PFSK-1 (cell line): ENCODE results near the gene SLC4A2.

Experiments
- FOXP2 ChIP-seq: optimal IDR thresholded peaks from 2 replicates; pipeline ENCODE3; 2011; ENCODE audit warnings: borderline replicate concordance, control low read depth, inconsistent platforms; ENCODE audit not compliant: insufficient read depth; ENCODE audit errors: extremely low read length, extremely low read depth
- POLR2AphosphoS5 ChIP-seq: IDR thresholded peaks from 2 replicates; pipeline ENCODE4 v1.6.1; 2012; ENCODE audit warnings: low read depth, mild to moderate bottlenecking, control low read depth, low read length, moderate library complexity
- TAF1 ChIP-seq: IDR thresholded peaks from 2 replicates; pipeline ENCODE4 v1.6.1; 2012; ENCODE audit warnings: low read length, control low read depth, borderline replicate concordance; ENCODE audit not compliant: insufficient read depth
- TF ChIP-seq, protein P1 (sequence below), 2 experiments: IDR thresholded peaks; 2 replicates each; pipeline versions ENCODE4 v1.6.1 to v1.8.0; 2011 to 2012; ENCODE audit warnings: low read depth in 2 of 2, low read length in 2 of 2, control low read depth in 1 of 2, inconsistent platforms in 1 of 2, mild to moderate bottlenecking in 1 of 2, moderate library complexity in 1 of 2; ENCODE audit not compliant: insufficient read depth in 1 of 2

DNA sequence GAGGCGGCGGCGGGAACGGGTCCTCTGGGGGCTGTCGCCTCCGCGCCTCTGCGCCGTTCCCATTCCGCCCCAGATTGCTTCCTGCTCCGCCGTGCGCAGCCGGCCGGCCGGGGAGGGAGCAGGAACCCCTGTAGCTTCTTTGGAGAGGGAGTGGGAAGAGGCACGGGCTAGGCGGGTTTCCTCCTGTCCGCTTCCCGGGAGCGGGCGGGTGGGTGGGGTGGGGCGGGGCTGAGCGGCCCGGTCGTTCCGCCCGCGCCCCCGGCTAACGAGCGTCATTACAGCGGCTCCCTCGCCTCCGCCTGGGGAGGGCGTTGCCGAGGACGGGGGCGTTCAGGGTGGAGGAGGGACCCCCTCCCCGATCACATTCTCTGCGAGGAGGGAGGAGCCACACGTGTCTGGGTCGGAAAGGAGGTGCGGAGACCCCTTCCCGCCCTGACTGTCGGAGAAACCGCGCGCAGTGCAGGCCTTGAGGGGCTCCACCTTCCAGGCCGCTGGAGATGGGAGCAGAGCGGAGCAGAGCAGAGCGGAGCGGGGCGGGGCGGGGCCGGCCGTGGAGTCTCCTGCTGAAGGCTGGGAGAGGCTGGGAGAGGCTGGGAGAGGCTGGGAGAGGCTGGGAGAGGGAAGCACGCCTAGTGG, 66.6 kb downstream of the SLC4A2 start:
- TF ChIP-seq POLR2AphosphoS5 = no peak
- TF ChIP-seq, protein P1, sequence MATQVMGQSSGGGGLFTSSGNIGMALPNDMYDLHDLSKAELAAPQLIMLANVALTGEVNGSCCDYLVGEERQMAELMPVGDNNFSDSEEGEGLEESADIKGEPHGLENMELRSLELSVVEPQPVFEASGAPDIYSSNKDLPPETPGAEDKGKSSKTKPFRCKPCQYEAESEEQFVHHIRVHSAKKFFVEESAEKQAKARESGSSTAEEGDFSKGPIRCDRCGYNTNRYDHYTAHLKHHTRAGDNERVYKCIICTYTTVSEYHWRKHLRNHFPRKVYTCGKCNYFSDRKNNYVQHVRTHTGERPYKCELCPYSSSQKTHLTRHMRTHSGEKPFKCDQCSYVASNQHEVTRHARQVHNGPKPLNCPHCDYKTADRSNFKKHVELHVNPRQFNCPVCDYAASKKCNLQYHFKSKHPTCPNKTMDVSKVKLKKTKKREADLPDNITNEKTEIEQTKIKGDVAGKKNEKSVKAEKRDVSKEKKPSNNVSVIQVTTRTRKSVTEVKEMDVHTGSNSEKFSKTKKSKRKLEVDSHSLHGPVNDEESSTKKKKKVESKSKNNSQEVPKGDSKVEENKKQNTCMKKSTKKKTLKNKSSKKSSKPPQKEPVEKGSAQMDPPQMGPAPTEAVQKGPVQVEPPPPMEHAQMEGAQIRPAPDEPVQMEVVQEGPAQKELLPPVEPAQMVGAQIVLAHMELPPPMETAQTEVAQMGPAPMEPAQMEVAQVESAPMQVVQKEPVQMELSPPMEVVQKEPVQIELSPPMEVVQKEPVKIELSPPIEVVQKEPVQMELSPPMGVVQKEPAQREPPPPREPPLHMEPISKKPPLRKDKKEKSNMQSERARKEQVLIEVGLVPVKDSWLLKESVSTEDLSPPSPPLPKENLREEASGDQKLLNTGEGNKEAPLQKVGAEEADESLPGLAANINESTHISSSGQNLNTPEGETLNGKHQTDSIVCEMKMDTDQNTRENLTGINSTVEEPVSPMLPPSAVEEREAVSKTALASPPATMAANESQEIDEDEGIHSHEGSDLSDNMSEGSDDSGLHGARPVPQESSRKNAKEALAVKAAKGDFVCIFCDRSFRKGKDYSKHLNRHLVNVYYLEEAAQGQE (IDR thresholded peaks at IDR 0.05; ENCODE audit: insufficient read depth in 1 of 2, low read depth in 2 of 2, low read length in 2 of 2) = no peak
- TF ChIP-seq TAF1 = no peak
- no peak for TF ChIP-seq FOXP2
